K562 (cell line): ENCODE results near the gene UBE2D2. TPM values are rescaled to one million over a fixed set of nuclear protein-coding genes. Genes with fewer than 3 reads are reported as not detected.
"Not testable (repeated sequence)": the region's sequence is repeated elsewhere in the genome, so short reads cannot be mapped to it uniquely, and the experiment has no call there.

Source experiments
- ATAC-seq: fragments of 200-7000 bp; cut with Tn5 transposase; 3 replicates; pipeline ENCODE4 v1.9.1; 2020; ENCODE audit warnings: moderate library complexity
- BruUV-seq: library from RNA; stranded (reverse); fragments of 400-500 nt; replicated peaks from 2 replicates; lab custom pipeline; 2021; lab: Mats Ljungman, UMichigan
- CTCF ChIA-PET: fragments of 300-600 bp; formaldehyde crosslinking; extraction: SDS; loops from one replicate; lab custom pipeline; 2021; ENCODE audit warnings: low intra/inter-chr PET ratio; lab: Yijun Ruan, JAX
- POLR2A ChIA-PET: fragments of 300-600, 350-650 bp; sonication (Branson Sonifier 250); formaldehyde crosslinking; extraction: SDS; loops from one replicate; lab custom pipeline; 2021; ENCODE audit warnings: antibody characterized with exemption, inconsistent platforms; lab: Yijun Ruan, JAX
- DNase-seq, 4 experiments: peaks; one replicate each; pipeline versions ENCODE4 v3.0.0 to v3.0.0-alpha.2; 2011 to 2018; ENCODE audit warnings: low spot score in 3 of 4, mixed read lengths in 3 of 4; ENCODE audit errors: extremely low read depth in 1 of 4
- FAIRE-seq: peaks from 2 replicates; lab custom pipeline; 2011; peaks lifted over from hg19 to GRCh38; lab: Jason Lieb, UNC
- H2AFZ ChIP-seq: 2 replicates; pipeline ENCODE4 v1.6.0; 2011; ENCODE audit warnings: low read depth, low read length, control low read depth, inconsistent platforms
- H3K27ac ChIP-seq: fragments of 200-600 bp; 3 replicates; pipeline ENCODE4 v1.8.0; 2011; ENCODE audit warnings: low read depth, mild to moderate bottlenecking, control low read depth, inconsistent platforms, low read length, moderate library complexity, mixed read lengths; ENCODE audit errors: extremely low read depth
- H3K27me3 ChIP-seq, 2 experiments: fragments of 300-600 bp in 1 of 2; 2 replicates in 1 of 2; 3 replicates in 1 of 2; pipeline versions ENCODE4 v1.6.0 to v1.8.0; 2011; ENCODE audit warnings: inconsistent platforms in 2 of 2, low read length in 2 of 2, mild to moderate bottlenecking in 1 of 2, mixed read lengths in 1 of 2, moderate library complexity in 1 of 2; ENCODE audit not compliant: control insufficient read depth in 2 of 2, insufficient read depth in 2 of 2
- H3K36me3 ChIP-seq: fragments of 300-600 bp; 3 replicates; pipeline ENCODE4 v1.8.0; 2011; ENCODE audit warnings: mild to moderate bottlenecking, low read length, inconsistent platforms; ENCODE audit not compliant: control insufficient read depth, insufficient read depth
- H3K4me1 ChIP-seq, 2 experiments: fragments of 200-600 bp in 1 of 2; replicated peaks in 1 of 2; 2 replicates in 1 of 2; 3 replicates in 1 of 2; pipeline versions ENCODE4 v1.5.1 to v1.8.0; 2011; ENCODE audit warnings: inconsistent platforms in 2 of 2, low read length in 2 of 2, mild to moderate bottlenecking in 1 of 2, mixed read lengths in 1 of 2, moderate library complexity in 1 of 2; ENCODE audit not compliant: control insufficient read depth in 2 of 2, insufficient read depth in 2 of 2
- H3K4me2 ChIP-seq: 2 replicates; pipeline ENCODE4 v1.6.1; 2011; ENCODE audit warnings: low read length, control low read depth, inconsistent platforms, mixed read lengths; ENCODE audit not compliant: insufficient read depth
- H3K4me3 ChIP-seq: fragments of 200-600 bp; sonication (generic), shearing (Covaris generic); 2 replicates; pipeline ENCODE4 v1.5.1; 2016; ENCODE audit warnings: control low read depth, inconsistent platforms
- H3K79me2 ChIP-seq: fragments of 200-600 bp; 3 replicates; pipeline ENCODE4 v1.8.0; 2011; ENCODE audit warnings: low read length, inconsistent platforms; ENCODE audit not compliant: control insufficient read depth, insufficient read depth
- H3K9ac ChIP-seq, 2 experiments: 2 replicates each; pipeline versions ENCODE4 v1.6.0 to v1.6.1; 2011; ENCODE audit warnings: low read depth in 2 of 2, low read length in 2 of 2, control low read depth in 1 of 2, inconsistent platforms in 1 of 2, mild to moderate bottlenecking in 1 of 2, mixed read lengths in 1 of 2; ENCODE audit not compliant: insufficient read depth in 1 of 2
- H3K9me1 ChIP-seq: one replicate; pipeline ENCODE4 v1.6.0; 2011; ENCODE audit warnings: inconsistent platforms, mild to moderate bottlenecking, low read length, moderate library complexity; ENCODE audit not compliant: control insufficient read depth, insufficient read depth
- H3K9me3 ChIP-seq: replicated peaks from 2 replicates; pipeline ENCODE4 v1.5.1; 2011; ENCODE audit warnings: low read depth, low read length, inconsistent platforms; ENCODE audit not compliant: control insufficient read depth, insufficient read depth
- H4K20me1 ChIP-seq: replicated peaks from 2 replicates; pipeline ENCODE4 v1.6.1; 2011; ENCODE audit warnings: low read length, inconsistent platforms, mixed read lengths; ENCODE audit not compliant: control insufficient read depth, insufficient read depth
- HDAC1 ChIP-seq, 2 experiments: fragments of 450-650 bp; IDR thresholded peaks; 2 replicates each; pipeline ENCODE4 v1.6.1; 2016 to 2017; ENCODE audit warnings: inconsistent platforms in 1 of 2, mild to moderate bottlenecking in 1 of 2, moderate library complexity in 1 of 2
- NFYB ChIP-seq: IDR thresholded peaks from 2 replicates; pipeline ENCODE4 v1.6.1; 2011; ENCODE audit warnings: mild to moderate bottlenecking, moderate library complexity; ENCODE audit not compliant: insufficient read length; ENCODE audit errors: extremely low read depth
- ZBTB8A ChIP-seq: fragments of 450-650 bp; IDR thresholded peaks from 2 replicates; pipeline ENCODE4 v1.6.1; 2018; ENCODE audit warnings: mild to moderate bottlenecking, moderate library complexity; ENCODE audit not compliant: partially characterized antibody
- WGBS: fragments of 100-300 bp; shearing (Covaris generic); methylation state at CpG from one replicate; pipeline ENCODE4 v1.1.6; 2016; ENCODE audit warnings: low coverage, mixed read lengths; ENCODE audit not compliant: insufficient coverage; ENCODE audit errors: missing lambda C conversion rate; 5-methylcytosine and 5-hydroxymethylcytosine counted together
- in situ Hi-C: fragments of 300-500 bp; cut with MboI; formaldehyde crosslinking; loops from 4 replicates; pipeline ENCODE4 v1.15.0; 2018; ENCODE audit warnings: inconsistent platforms, mixed read lengths
- intact Hi-C: fragments of 100-400 bp; cut with micrococcal nuclease; formaldehyde crosslinking; loops from 2 replicates; pipeline ENCODE4 v1.14.2; 2022
- polyA plus RNA-seq, 8 experiments: library from polyadenylated mRNA; depleted of rRNA in 4 of 8; stranded (reverse) in 5 of 8; unstranded in 3 of 8; fragments of >200 nt; fragmentation: Nextera tagmentation in 2 of 8; fragmentation: Illumina TruSeq in 1 of 8; extraction: Ambion mirVana in 2 of 8; extraction: Trizol in 1 of 8; gene quantifications; 2 replicates each; pipeline versions ENCODE4 v1.2.1 to v1.2.3, GENCODE V29; 2011 to 2014; ENCODE audit warnings: inconsistent platforms in 1 of 8, missing spikeins in 1 of 8
- total RNA-seq, 7 experiments: library from RNA; depleted of rRNA in 6 of 7; stranded (reverse); fragments of >200 nt in 6 of 7; fragmentation: Illumina TruSeq in 2 of 7; extraction: Trizol in 2 of 7; gene quantifications; 2 replicates each; pipeline versions ENCODE4 v1.2.1 to v1.2.3, GENCODE V29; 2011 to 2021; ENCODE audit warnings: low replicate concordance in 1 of 7
- TF ChIP-seq, protein P1 (sequence below): sonication (generic); IDR thresholded peaks from 2 replicates; pipeline ENCODE4 v1.6.1; 2016

Gene UBE2D2
- total and polyA plus RNA-seq, 9 of the 15 experiments (the other 6 are each of a cell fraction or from before 2014, with no cell fraction given), result 53.6 to 198 (median 122) TPM

DNA sequence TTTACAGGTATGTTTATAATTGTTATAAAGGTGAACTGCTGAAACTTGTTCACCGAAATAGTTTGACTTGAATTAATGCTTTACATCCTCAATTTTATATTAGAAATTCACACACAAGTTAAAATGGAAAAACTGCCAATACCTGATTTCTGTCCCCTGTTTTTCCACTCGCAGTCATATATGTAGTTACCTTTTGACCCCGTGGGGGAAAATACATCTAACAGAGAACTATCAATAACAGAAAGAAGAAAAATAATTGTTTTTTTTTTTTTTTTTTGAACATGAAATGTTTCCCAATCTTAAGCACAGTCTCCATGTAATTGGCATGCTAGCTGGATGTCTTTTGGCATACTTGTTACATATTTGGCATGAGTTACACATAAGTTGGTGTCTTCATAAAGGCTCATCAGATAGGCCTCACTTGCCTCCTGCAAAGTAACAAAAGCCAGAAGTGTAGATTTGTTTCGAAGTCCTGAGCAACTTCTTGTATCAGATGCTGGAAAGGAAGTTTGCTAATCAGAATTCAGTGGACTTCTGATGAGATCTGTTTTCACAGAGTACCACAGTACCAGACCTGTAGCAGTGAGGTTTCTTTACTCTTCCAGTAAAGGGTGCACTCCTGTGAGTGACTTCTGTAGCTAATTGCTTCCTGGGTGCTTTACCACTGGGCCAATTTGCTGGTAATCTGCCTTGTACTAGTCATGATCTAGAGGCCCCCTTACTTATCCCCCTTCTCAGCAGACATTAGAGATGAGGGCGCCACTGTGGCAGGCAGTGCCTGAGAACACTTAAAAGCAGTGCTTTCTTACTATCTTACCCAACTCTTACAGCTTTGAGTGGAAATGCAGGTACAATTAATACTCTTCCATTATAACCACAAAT lies 50.8 kb downstream of the UBE2D2 start:
- Histone ChIP-seq H3K4me3 (no peak overlapping the region), H2AFZ (no peak overlapping the region), H3K9me3 (no peaks in the 10 kb centered on the region), H3K9me1 (no peaks in the 10 kb centered on the region), H3K9ac (no peak overlapping the region), H3K79me2 (peaks cover 27% of the 10 kb centered on the region), H3K36me3 (peaks cover 60% of the 10 kb centered on the region), H4K20me1 (no peaks in the 10 kb centered on the region), H3K4me1 (no peaks in the 10 kb centered on the region; a peak in 1 of 5 replicates), H3K27ac (no peak overlapping the region), H3K4me2 (no peak overlapping the region), H3K27me3 (no peaks in the 10 kb centered on the region)
- TSS peak; percentile 16 for BruUV-seq
- intact Hi-C loops (no loop called here), in situ Hi-C loops (no loop called here)
- CTCF ChIA-PET, result no interaction called here
- TF ChIP-seq, protein P1, sequence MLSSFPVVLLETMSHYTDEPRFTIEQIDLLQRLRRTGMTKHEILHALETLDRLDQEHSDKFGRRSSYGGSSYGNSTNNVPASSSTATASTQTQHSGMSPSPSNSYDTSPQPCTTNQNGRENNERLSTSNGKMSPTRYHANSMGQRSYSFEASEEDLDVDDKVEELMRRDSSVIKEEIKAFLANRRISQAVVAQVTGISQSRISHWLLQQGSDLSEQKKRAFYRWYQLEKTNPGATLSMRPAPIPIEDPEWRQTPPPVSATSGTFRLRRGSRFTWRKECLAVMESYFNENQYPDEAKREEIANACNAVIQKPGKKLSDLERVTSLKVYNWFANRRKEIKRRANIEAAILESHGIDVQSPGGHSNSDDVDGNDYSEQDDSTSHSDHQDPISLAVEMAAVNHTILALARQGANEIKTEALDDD, result peak; percentile 54
- TF ChIP-seq HDAC1 (IDR thresholded peaks at IDR 0.05), result no peak
- FAIRE-seq, result peak; percentile 15
- 85% methylated on average over 5 of the region's 5 CpGs for WGBS
- no peak for DNase-seq
- peak; percentile 56 for ATAC-seq
- POLR2A ChIA-PET, result interaction anchor here (0.5 to 1.4 kb wide), 2 partner anchors 37 to 90 kb away, joined by 3 to 4 read pairs; no protein-coding TSS in a partner anchor

DNA sequence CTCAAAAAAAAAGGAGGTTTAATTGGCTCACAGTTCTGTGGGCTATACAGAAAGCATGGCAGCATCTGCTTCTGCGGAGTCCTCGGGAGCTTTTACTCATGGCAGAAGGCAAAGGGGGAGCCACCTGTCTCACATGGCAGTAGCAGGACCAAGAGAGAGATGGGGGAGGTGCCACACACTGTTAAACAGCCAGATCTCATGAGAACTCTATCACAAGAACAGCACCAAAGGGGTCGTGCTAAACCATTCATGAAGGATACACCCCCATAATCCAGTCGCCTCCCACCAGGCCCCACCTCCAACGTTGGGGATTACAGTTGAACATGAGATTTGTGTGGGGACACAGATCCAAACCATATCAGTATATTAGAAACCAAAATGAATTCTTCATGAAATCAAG lies 58.7 kb downstream of the UBE2D2 start:
- no peak overlapping the region for H2AFZ ChIP-seq
- no peak overlapping the region for H3K9ac ChIP-seq
- H3K4me2 ChIP-seq, result no peak overlapping the region
- in situ Hi-C loops (no loop called here), intact Hi-C loops (no loop called here)
- CTCF ChIA-PET, result no interaction called here
- no peak overlapping the region for H3K27ac ChIP-seq
- POLR2A ChIA-PET, result no interaction called here
- no peaks in the 10 kb centered on the region for H3K9me1 ChIP-seq
- no peak for FAIRE-seq
- H3K79me2 ChIP-seq, result no peaks in the 10 kb centered on the region
- no peak overlapping the region for H3K4me3 ChIP-seq
- H4K20me1 ChIP-seq, result no peaks in the 10 kb centered on the region
- no TSS peak for BruUV-seq
- no peaks in the 10 kb centered on the region for H3K9me3 ChIP-seq
- 69% methylated on average over 5 of the region's 5 CpGs for WGBS
- H3K36me3 ChIP-seq, result peaks cover 81% of the 10 kb centered on the region
- no peaks in the 10 kb centered on the region for H3K4me1 ChIP-seq
- TF ChIP-seq ZBTB8A, result no peak
- no peak for TF ChIP-seq NFYB
- no peaks in the 10 kb centered on the region for H3K27me3 ChIP-seq
- DNase-seq, result no peak
- no peak for ATAC-seq

DNA sequence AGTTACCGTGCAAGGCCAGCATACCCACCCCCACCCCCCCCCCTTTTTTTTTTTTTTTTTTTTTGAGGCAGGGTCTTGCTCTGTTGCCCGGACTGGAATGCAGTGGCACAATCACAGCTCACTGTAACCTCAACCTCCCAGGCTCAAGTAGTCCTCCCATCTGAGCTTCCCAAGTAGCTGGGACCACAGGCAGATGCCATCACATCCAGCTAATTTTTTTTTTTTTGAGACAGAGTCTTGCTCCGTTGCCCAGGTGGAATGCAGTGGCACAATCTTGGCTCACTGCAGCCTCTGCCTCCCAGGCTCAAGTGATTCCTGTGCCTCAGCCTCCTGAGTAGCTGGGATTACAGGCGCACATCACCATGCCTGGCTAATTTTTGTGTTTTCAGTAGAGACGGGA lies 64.3 kb downstream of the UBE2D2 start:
- FAIRE-seq, H3K4me2 ChIP-seq, H3K9me1 ChIP-seq, H3K4me3 ChIP-seq, ATAC-seq, intact Hi-C loops, BruUV-seq, H3K27ac ChIP-seq, H3K9ac ChIP-seq, H2AFZ ChIP-seq, DNase-seq, H4K20me1 ChIP-seq, H3K4me1 ChIP-seq, H3K27me3 ChIP-seq, H3K79me2 ChIP-seq, H3K9me3 ChIP-seq, in situ Hi-C loops: not testable (repeated sequence)
- WGBS, result 100% methylated on average over 3 of the region's 5 CpGs
- ChIA-PET CTCF (interaction anchor here (0.6 kb wide), 1 partner anchor 972 kb away, joined by 3 read pairs; no protein-coding TSS in a partner anchor), POLR2A (interaction anchor here (0.6 to 1.6 kb wide), 2 partner anchors 40 to 524 kb away, joined by 3 read pairs; no protein-coding TSS in a partner anchor)
- H3K36me3 ChIP-seq, result peaks cover 82% of the 10 kb centered on the region; the same call in 2 of the 3 replicates
